Measurements from ENCODE around the gene MRGPRF.

Gene MRGPRF

GRCh38 chr11:69018924-69019323, 5.9 kb upstream of the MRGPRF start:
- no peak for DNase-seq

GRCh38 chr11:69017951-69018350, 4.9 kb upstream of the MRGPRF start:
- no peak for DNase-seq

GRCh38 chr11:69014898-69015549, 2.0 kb upstream of the MRGPRF start:
- DNase-seq, result no peak

- no peak for DNase-seq
Measured at GRCh38 chr11:69014084-69014851, 1.2 kb upstream of the MRGPRF start.

GRCh38 chr11:69012092-69013008, 696 bp downstream of the MRGPRF start:
- no peak for DNase-seq

- DNase-seq, result no peak
Measured at GRCh38 chr11:69011624-69012091, 1.4 kb downstream of the MRGPRF start.

GRCh38 chr11:69010964-69011623, 2.0 kb downstream of the MRGPRF start:
- DNase-seq, result no peak

- no peak for DNase-seq
Measured at GRCh38 chr11:69010361-69010891, 2.6 kb downstream of the MRGPRF start.

- no peak for DNase-seq
Measured at GRCh38 chr11:69009441-69010211, 3.4 kb downstream of the MRGPRF start.

- no peak for DNase-seq
Measured at GRCh38 chr11:69008737-69009440, 4.2 kb downstream of the MRGPRF start.

GRCh38 chr11:69007975-69008381, 5.1 kb downstream of the MRGPRF start:
- DNase-seq, result no peak

GRCh38 chr11:69006816-69007215, 6.2 kb downstream of the MRGPRF start:
- no peak for DNase-seq

- no peak for DNase-seq
Measured at GRCh38 chr11:69005631-69006368, 7.2 kb downstream of the MRGPRF start.

GRCh38 chr11:69005183-69005630, 7.8 kb downstream of the MRGPRF start:
- no peak for DNase-seq

GRCh38 chr11:69004411-69005182, 8.4 kb downstream of the MRGPRF start:
- DNase-seq, result no peak

- DNase-seq, result no peak
Measured at GRCh38 chr11:69003866-69004367, 9.1 kb downstream of the MRGPRF start.

- no peak for DNase-seq
Measured at GRCh38 chr11:69003301-69003865, 9.7 kb downstream of the MRGPRF start.

- no peak for DNase-seq
Measured at GRCh38 chr11:69002570-69003231, 10.3 kb downstream of the MRGPRF start.

Data from NCI-H187 treated with DMSO at 0.1 percent for 48 hours (cell line).